H1 (cell line): ENCODE results near the gene RASGEF1C. TPM values are rescaled to one million over a fixed set of nuclear protein-coding genes. Genes with fewer than 3 reads are reported as not detected.

ENCODE experiments used
- CTCF ChIA-PET: fragments of 300-600 bp; sonication (Branson Sonifier 250); formaldehyde crosslinking; loops from one replicate; lab custom pipeline; 2021; ENCODE audit not compliant: partially characterized antibody; lab: Charles Lee
- POLR2A ChIA-PET: fragments of 300-600 bp; sonication (Branson Sonifier 250); formaldehyde crosslinking; loops from one replicate; lab custom pipeline; 2021; ENCODE audit warnings: inconsistent platforms; ENCODE audit not compliant: partially characterized antibody; lab: Charles Lee
- DNase-seq, 2 experiments: peaks; one replicate each; pipeline versions ENCODE4 v3.0.0 to v3.0.0-alpha.2; 2010 to 2022; ENCODE audit warnings: low spot score in 2 of 2, low read depth in 1 of 2, mixed read lengths in 1 of 2
- FAIRE-seq: peaks from 2 replicates; lab custom pipeline; 2011; peaks lifted over from hg19 to GRCh38; lab: Jason Lieb, UNC
- H2AFZ ChIP-seq: 2 replicates; pipeline ENCODE4 v1.8.1; 2012; ENCODE audit warnings: low read length, inconsistent platforms
- H2AK5ac ChIP-seq: 2 replicates; pipeline ENCODE4 v1.6.1; 2013; ENCODE audit warnings: low read depth, low read length
- H2BK120ac ChIP-seq: replicated peaks from 2 replicates; pipeline ENCODE3; 2013; ENCODE audit warnings: low read depth, low read length, inconsistent platforms
- H2BK12ac ChIP-seq: 2 replicates; pipeline ENCODE4 v1.6.1; 2013; ENCODE audit warnings: low read depth, low read length
- H2BK15ac ChIP-seq: 2 replicates; pipeline ENCODE4 v1.6.1; 2013; ENCODE audit warnings: low read length
- H2BK20ac ChIP-seq: 2 replicates; pipeline ENCODE4 v1.6.1; 2013; ENCODE audit warnings: low read length
- H2BK5ac ChIP-seq: 2 replicates; pipeline ENCODE4 v1.6.1; 2013; ENCODE audit warnings: low read depth, low read length
- H3K14ac ChIP-seq: 2 replicates; pipeline ENCODE4 v1.6.1; 2013; ENCODE audit warnings: inconsistent platforms; ENCODE audit not compliant: insufficient read length
- H3K18ac ChIP-seq: 2 replicates; pipeline ENCODE4 v1.6.1; 2013; ENCODE audit warnings: low read length; ENCODE audit errors: extremely low read depth
- H3K23ac ChIP-seq: 2 replicates; pipeline ENCODE4 v1.6.1; 2013; ENCODE audit warnings: inconsistent platforms; ENCODE audit not compliant: insufficient read length
- H3K23me2 ChIP-seq: 2 replicates; pipeline ENCODE4 v1.6.1; 2013; ENCODE audit warnings: low read depth, low read length
- H3K27ac ChIP-seq: 2 replicates; pipeline ENCODE4 v1.6.1; 2011; ENCODE audit warnings: low read depth, low read length, inconsistent platforms
- H3K27me3 ChIP-seq, 4 experiments: replicated peaks in 1 of 4; 1 replicate in 1 of 4; 2 replicates in 3 of 4; pipeline versions ENCODE4 v1.6.1 to v1.8.1; 2011 to 2013; ENCODE audit warnings: low read length in 3 of 4, mild to moderate bottlenecking in 3 of 4, inconsistent platforms in 2 of 4, mixed read lengths in 2 of 4, moderate library complexity in 1 of 4; ENCODE audit not compliant: control insufficient read depth in 3 of 4, insufficient read depth in 3 of 4; ENCODE audit errors: extremely low read depth in 1 of 4
- H3K36me3 ChIP-seq, 4 experiments: 2 replicates each; pipeline versions ENCODE4 v1.6.1 to v1.8.1; 2011 to 2013; ENCODE audit warnings: mild to moderate bottlenecking in 4 of 4, low read length in 3 of 4, moderate library complexity in 2 of 4, control low read depth in 1 of 4, inconsistent platforms in 1 of 4; ENCODE audit not compliant: insufficient read depth in 4 of 4, control insufficient read depth in 2 of 4
- H3K4ac ChIP-seq: replicated peaks from 2 replicates; pipeline ENCODE3; 2013; ENCODE audit warnings: low read length, low read depth, mixed read lengths, inconsistent platforms; ENCODE audit not compliant: insufficient read length
- H3K4me1 ChIP-seq, 4 experiments: replicated peaks in 1 of 4; 1 replicate in 1 of 4; 2 replicates in 3 of 4; pipeline versions ENCODE4 v1.6.1 to v1.8.1; 2011 to 2013; ENCODE audit warnings: low read length in 3 of 4, inconsistent platforms in 2 of 4, mixed read lengths in 1 of 4; ENCODE audit not compliant: insufficient read depth in 4 of 4, control insufficient read depth in 3 of 4
- H3K4me2 ChIP-seq, 2 experiments: 2 replicates each; pipeline versions ENCODE4 v1.6.1 to v1.8.1; 2011 to 2013; ENCODE audit warnings: low read depth in 2 of 2, low read length in 2 of 2, control low read depth in 1 of 2, inconsistent platforms in 1 of 2, mild to moderate bottlenecking in 1 of 2; ENCODE audit not compliant: insufficient read depth in 1 of 2
- H3K4me3 ChIP-seq, 4 experiments: fragments of 200-600, 300-600 bp in 1 of 4; sonication (generic), shearing (Covaris generic), sonication (Bioruptor Twin) in 1 of 4; 2 replicates each; pipeline versions ENCODE4 v1.5.1 to v1.8.1; 2011 to 2016; ENCODE audit warnings: low read length in 4 of 4, low read depth in 3 of 4, control low read depth in 2 of 4, inconsistent platforms in 2 of 4, mild to moderate bottlenecking in 2 of 4, mixed read lengths in 1 of 4, moderate library complexity in 1 of 4; ENCODE audit not compliant: insufficient read depth in 2 of 4; ENCODE audit errors: extremely low read depth in 1 of 4
- H3K56ac ChIP-seq: replicated peaks from 2 replicates; pipeline ENCODE3; 2013; ENCODE audit warnings: low read depth, mild to moderate bottlenecking, mixed read lengths, low read length, inconsistent platforms; ENCODE audit not compliant: insufficient read length
- H3K79me1 ChIP-seq: 2 replicates; pipeline ENCODE4 v1.6.1; 2013; ENCODE audit warnings: low read depth, low read length, control low read depth
- H3K79me2 ChIP-seq, 2 experiments: 2 replicates each; pipeline versions ENCODE4 v1.6.1 to v1.8.1; 2012 to 2013; ENCODE audit warnings: low read length in 2 of 2, mild to moderate bottlenecking in 2 of 2, inconsistent platforms in 1 of 2; ENCODE audit not compliant: insufficient read depth in 2 of 2, control insufficient read depth in 1 of 2
- H3K9ac ChIP-seq, 4 experiments: replicated peaks in 1 of 4; 1 replicate in 1 of 4; 2 replicates in 3 of 4; pipeline versions ENCODE4 v1.6.1 to v1.8.1; 2011 to 2013; ENCODE audit warnings: low read depth in 3 of 4, low read length in 3 of 4, control low read depth in 2 of 4, mild to moderate bottlenecking in 2 of 4, moderate library complexity in 2 of 4, inconsistent platforms in 1 of 4; ENCODE audit errors: extremely low read depth in 1 of 4
- H3K9me3 ChIP-seq, 2 experiments: 2 replicates each; pipeline versions ENCODE4 v1.6.1 to v1.8.1; 2012 to 2013; ENCODE audit warnings: mild to moderate bottlenecking in 2 of 2, moderate library complexity in 2 of 2, control low read depth in 1 of 2, inconsistent platforms in 1 of 2, low read depth in 1 of 2, low read length in 1 of 2, mixed read lengths in 1 of 2; ENCODE audit not compliant: insufficient read depth in 2 of 2
- H4K20me1 ChIP-seq, 2 experiments: replicated peaks in 1 of 2; 2 replicates each; pipeline versions ENCODE3 to v1.8.1; 2011 to 2013; ENCODE audit warnings: inconsistent platforms in 2 of 2, low read length in 2 of 2, mild to moderate bottlenecking in 1 of 2; ENCODE audit not compliant: insufficient read depth in 2 of 2, control insufficient read depth in 1 of 2
- H4K5ac ChIP-seq: 2 replicates; pipeline ENCODE4 v1.6.1; 2013; ENCODE audit warnings: low read length, low read depth, mixed read lengths, inconsistent platforms; ENCODE audit not compliant: insufficient read length
- H4K8ac ChIP-seq: 2 replicates; pipeline ENCODE4 v1.8.0; 2013; ENCODE audit warnings: mild to moderate bottlenecking, moderate library complexity, low read length, inconsistent platforms; ENCODE audit not compliant: insufficient read depth; ENCODE audit errors: extremely low read depth
- H4K91ac ChIP-seq: replicated peaks from 2 replicates; pipeline ENCODE3; 2013; ENCODE audit warnings: low read length, mixed read lengths, inconsistent platforms; ENCODE audit not compliant: insufficient read length
- CEBPB ChIP-seq: IDR thresholded peaks from 2 replicates; pipeline ENCODE4 v1.6.1; 2012; ENCODE audit warnings: low read depth, low read length
- WGBS, 2 experiments: shearing (Covaris generic) in 1 of 2; methylation state at CpG; one replicate each; pipeline versions ENCODE4 v1.1.6 to v1.1.7; 2013 to 2015; ENCODE audit warnings: low lambda C conversion rate in 2 of 2, mixed read lengths in 2 of 2, inconsistent platforms in 1 of 2, low coverage in 1 of 2, missing lambda C conversion rate in 1 of 2; ENCODE audit not compliant: insufficient replicate concordance in 2 of 2, insufficient coverage in 1 of 2, insufficient read length in 1 of 2; ENCODE audit errors: extremely low coverage in 1 of 2, missing lambda C conversion rate in 1 of 2; 5-methylcytosine and 5-hydroxymethylcytosine counted together
- polyA plus RNA-seq, 7 experiments: library from polyadenylated mRNA; depleted of rRNA in 3 of 7; stranded (reverse) in 5 of 7; unstranded in 2 of 7; fragments of >200 nt in 5 of 7; fragments of 200-250 nt in 2 of 7; gene quantifications; 1 replicate in 5 of 7; 2 replicates in 1 of 7; 4 replicates in 1 of 7; pipeline versions ENCODE4 v1.2.1 to v1.2.3, GENCODE V29; 2011 to 2013; ENCODE audit warnings: missing spikeins in 2 of 7, mixed read lengths in 2 of 7
- total RNA-seq: library from RNA; stranded (reverse); fragmentation: NEBNext Ultra II Directional; extraction: Animal tissue kit (Norgen Biotek cat#: 25700); gene quantifications from 2 replicates; pipeline ENCODE4 v1.2.1, GENCODE V29; 2021
- TF ChIP-seq, protein P1 (sequence below): IDR thresholded peaks from 2 replicates; pipeline ENCODE4 v1.6.1; 2012; ENCODE audit warnings: low read length, inconsistent platforms

The RASGEF1C gene
- total and polyA plus RNA-seq, 2 of the 8 experiments (the other 6 are each of a cell fraction or from before 2014, with no cell fraction given), result 0.26 to 0.61 TPM

DNA sequence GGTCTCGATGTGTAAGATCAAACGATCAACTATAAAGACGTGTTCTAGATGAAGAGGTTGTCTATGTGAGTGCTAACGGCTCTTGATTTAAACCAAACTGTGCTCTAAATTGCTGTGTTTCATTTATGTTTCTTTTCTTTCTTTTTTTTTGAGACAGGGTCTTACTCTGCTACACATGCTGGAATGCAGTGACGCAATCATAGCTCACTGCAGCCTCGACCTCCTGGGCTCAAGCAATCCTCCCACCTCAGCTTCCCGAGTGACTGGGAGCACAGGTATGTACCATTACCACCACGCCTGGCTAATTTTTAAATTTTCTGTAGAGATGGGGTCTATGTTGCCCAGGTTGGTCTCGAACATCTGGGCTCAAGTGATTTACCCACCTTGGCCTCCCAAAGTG, 113.5 kb downstream of the RASGEF1C start:
- Histone ChIP-seq H3K36me3 (no peaks in the 10 kb centered on the region), H3K79me1 (no peaks in the 10 kb centered on the region), H3K4me2 (no peak overlapping the region), H3K14ac (no peak overlapping the region), H3K79me2 (no peaks in the 10 kb centered on the region), H3K23me2 (no peaks in the 10 kb centered on the region), H2BK120ac (no peak overlapping the region), H2BK12ac (no peak overlapping the region), H3K56ac (no peak overlapping the region), H2BK20ac (no peak overlapping the region), H3K4ac (no peak overlapping the region), H3K23ac (no peak overlapping the region), H2BK5ac (no peak overlapping the region), H2AK5ac (no peak overlapping the region), H2AFZ (no peak overlapping the region), H2BK15ac (no peak overlapping the region), H4K20me1 (no peaks in the 10 kb centered on the region), H3K4me3 (no peak overlapping the region), H4K91ac (no peak overlapping the region), H3K9me3 (0 out of 4 replicates have a peak, but pooled peaks cover 0 to 3% of the 10 kb centered on the region in 2 experiments), H3K9ac (no peak overlapping the region), H4K8ac (no peak overlapping the region), H3K18ac (no peak overlapping the region), H3K27me3 (no peaks in the 10 kb centered on the region), H3K27ac (no peak overlapping the region), H3K4me1 (peaks cover 0 to 4% (median 2%) of the 10 kb centered on the region in 4 experiments; a peak in 2 of 7 replicates), H4K5ac (no peak overlapping the region)
- CTCF ChIA-PET, result interaction anchor here (1.2 kb wide), 1 partner anchor 120 kb away, joined by 3 read pairs; no protein-coding TSS in a partner anchor
- no peak for FAIRE-seq
- WGBS, 2 experiments, result 73% methylated on average over 9 of the region's 9 CpGs; no CpG with 5 or more reads in 1 of the 2 experiments
- POLR2A ChIA-PET, result no interaction called here
- TF ChIP-seq, protein P1, sequence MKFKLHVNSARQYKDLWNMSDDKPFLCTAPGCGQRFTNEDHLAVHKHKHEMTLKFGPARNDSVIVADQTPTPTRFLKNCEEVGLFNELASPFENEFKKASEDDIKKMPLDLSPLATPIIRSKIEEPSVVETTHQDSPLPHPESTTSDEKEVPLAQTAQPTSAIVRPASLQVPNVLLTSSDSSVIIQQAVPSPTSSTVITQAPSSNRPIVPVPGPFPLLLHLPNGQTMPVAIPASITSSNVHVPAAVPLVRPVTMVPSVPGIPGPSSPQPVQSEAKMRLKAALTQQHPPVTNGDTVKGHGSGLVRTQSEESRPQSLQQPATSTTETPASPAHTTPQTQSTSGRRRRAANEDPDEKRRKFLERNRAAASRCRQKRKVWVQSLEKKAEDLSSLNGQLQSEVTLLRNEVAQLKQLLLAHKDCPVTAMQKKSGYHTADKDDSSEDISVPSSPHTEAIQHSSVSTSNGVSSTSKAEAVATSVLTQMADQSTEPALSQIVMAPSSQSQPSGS, result no peak
- TF ChIP-seq CEBPB, result 0 out of 2 replicates have a peak, but pooled peaks have one; percentile 19
- no peak for DNase-seq
